Loucy (cell line): Measurements from ENCODE around the gene QRSL1.

Source experiments
- H2AFZ ChIP-seq: fragments of 200-600 bp; sonication (generic); 2 replicates; pipeline ENCODE4 v1.6.0; 2016; ENCODE audit warnings: antibody characterized with exemption, mild to moderate bottlenecking, low read length, moderate library complexity
- H3F3A ChIP-seq: fragments of 200-600 bp; 2 replicates; pipeline ENCODE4 v1.6.0; 2016; ENCODE audit warnings: antibody characterized with exemption, low read depth, mild to moderate bottlenecking
- H3K27me3 ChIP-seq: fragments of 200-600 bp; sonication (generic); 2 replicates; pipeline ENCODE4 v1.6.1; 2014; ENCODE audit warnings: low read length, mild to moderate bottlenecking; ENCODE audit not compliant: insufficient read depth, poor library complexity, severe bottlenecking
- H3K36me3 ChIP-seq: fragments of 200-600 bp; sonication (generic); 2 replicates; pipeline ENCODE4 v1.6.1; 2016; ENCODE audit warnings: low read length; ENCODE audit not compliant: insufficient read depth
- H3K4me1 ChIP-seq: fragments of 200-600 bp; sonication (generic); 2 replicates; pipeline ENCODE4 v1.5.1; 2014; ENCODE audit warnings: low read length, mild to moderate bottlenecking; ENCODE audit not compliant: insufficient read depth, poor library complexity, severe bottlenecking
- H3K4me2 ChIP-seq: fragments of 200-600 bp; sonication (generic); 2 replicates; pipeline ENCODE4 v1.6.0; 2014; ENCODE audit warnings: antibody characterized with exemption, low read length, low read depth, mild to moderate bottlenecking; ENCODE audit not compliant: poor library complexity, severe bottlenecking
- H3K4me3 ChIP-seq: fragments of 200-600 bp; sonication (generic); 2 replicates; pipeline ENCODE4 v1.5.1; 2014; ENCODE audit warnings: low read length, mild to moderate bottlenecking, mixed read lengths; ENCODE audit not compliant: poor library complexity, severe bottlenecking
- H3K79me2 ChIP-seq: fragments of 200-600 bp; sonication (generic); 2 replicates; pipeline ENCODE4 v1.6.1; 2014; ENCODE audit warnings: low read length; ENCODE audit not compliant: insufficient read depth
- H3K9ac ChIP-seq: fragments of 200-600 bp; sonication (generic); 2 replicates; pipeline ENCODE4 v1.6.0; 2014; ENCODE audit warnings: mild to moderate bottlenecking, low read depth, low read length, moderate library complexity; ENCODE audit not compliant: poor library complexity, severe bottlenecking
- H3K9me2 ChIP-seq: fragments of 200-600 bp; sonication (generic); replicated peaks from 2 replicates; pipeline ENCODE4 v1.6.1; 2016; ENCODE audit warnings: low read depth, low read length, mixed read lengths
- H3K9me3 ChIP-seq: fragments of 200-600 bp; sonication (generic); 2 replicates; pipeline ENCODE4 v1.6.1; 2014; ENCODE audit warnings: mild to moderate bottlenecking, antibody characterized with exemption, low read length, low read depth; ENCODE audit not compliant: insufficient read depth
- H4K20me1 ChIP-seq: fragments of 200-600 bp; sonication (generic); 2 replicates; pipeline ENCODE4 v1.6.0; 2014; ENCODE audit warnings: antibody characterized with exemption, low read length, mild to moderate bottlenecking; ENCODE audit not compliant: insufficient read depth, poor library complexity, severe bottlenecking
- EZH2phosphoT487 ChIP-seq: fragments of 200-600 bp; IDR thresholded peaks from 2 replicates; pipeline ENCODE4 v1.6.1; 2018; ENCODE audit warnings: antibody characterized with exemption, mild to moderate bottlenecking, moderate library complexity, borderline replicate concordance

The QRSL1 gene

GRCh38 chr6:106716966-106717365 lies 87.6 kb downstream of the QRSL1 start:
- no peak overlapping the region for H3K4me2 ChIP-seq
- no peaks in the 10 kb centered on the region for H3K36me3 ChIP-seq
- TF ChIP-seq EZH2phosphoT487 = no peak
- no peaks in the 10 kb centered on the region for H3K9me2 ChIP-seq
- H3K9me3 ChIP-seq = no peaks in the 10 kb centered on the region
- no peaks in the 10 kb centered on the region for H3F3A ChIP-seq
- H4K20me1 ChIP-seq = no peaks in the 10 kb centered on the region
- H2AFZ ChIP-seq = no peak overlapping the region
- no peaks in the 10 kb centered on the region for H3K79me2 ChIP-seq
- no peaks in the 10 kb centered on the region for H3K27me3 ChIP-seq
- H3K9ac ChIP-seq = no peak overlapping the region
- H3K4me1 ChIP-seq = peaks cover 5% of the 10 kb centered on the region
- no peak overlapping the region for H3K4me3 ChIP-seq
